Measurements from ENCODE around the gene AKAP6. TPM values are rescaled to one million over a fixed set of nuclear protein-coding genes. Genes with fewer than 3 reads are reported as not detected.

AKAP6 gene
- total RNA-seq, 1 experiment from 2014 or later, result 2.6 TPM

- in situ Hi-C loops (cut with HindIII; ENCODE audit: low pct_unique_long_range_greater_than_20kb, low sequenced_read_pairs), result no loop called here
- DNase-seq (ENCODE audit: low read depth, low spot score), result no peak
Observed at GRCh38 chr14:32835924-32836323, 506.8 kb downstream of the AKAP6 start.

GRCh38 chr14:32841698-32842097 lies 512.6 kb downstream of the AKAP6 start:
- no peak for DNase-seq (ENCODE audit: low read depth, low spot score)
- in situ Hi-C loops (cut with HindIII; ENCODE audit: low pct_unique_long_range_greater_than_20kb, low sequenced_read_pairs), result no loop called here

- in situ Hi-C loops (cut with HindIII; ENCODE audit: low pct_unique_long_range_greater_than_20kb, low sequenced_read_pairs), result no loop called here
- DNase-seq (ENCODE audit: low read depth, low spot score), result no peak
Observed at GRCh38 chr14:32846821-32847365, 517.8 kb downstream of the AKAP6 start.

GRCh38 chr14:32847867-32848266 lies 518.8 kb downstream of the AKAP6 start:
- DNase-seq (ENCODE audit: low read depth, low spot score), result no peak
- in situ Hi-C loops (cut with HindIII; ENCODE audit: low pct_unique_long_range_greater_than_20kb, low sequenced_read_pairs), result no loop called here

GRCh38 chr14:32865827-32866376 lies 536.8 kb downstream of the AKAP6 start:
- no peak for DNase-seq (ENCODE audit: low read depth, low spot score)
- in situ Hi-C loops (cut with HindIII; ENCODE audit: low pct_unique_long_range_greater_than_20kb, low sequenced_read_pairs), result no loop called here

GRCh38 chr14:32883188-32883587 lies 554.1 kb downstream of the AKAP6 start:
- no peak for DNase-seq (ENCODE audit: low read depth, low spot score)
- in situ Hi-C loops (cut with HindIII; ENCODE audit: low pct_unique_long_range_greater_than_20kb, low sequenced_read_pairs), result no loop called here

Small RNA genes lying within 50 kb of the gene (small RNA-seq; reads per million reads assigned to genes)
- gene RN7SL660P, result 0 to 11.8 reads per million in 2 experiments

Other genes with a start within 250 kb of the AKAP6 start
- gene RNU6-7, start 127.3 kb upstream of the AKAP6 start, total RNA-seq (2014; rRNA removed; shearing (Covaris generic)), result not detected in 2 replicates
- gene RNU6-8, start 126.0 kb upstream of the AKAP6 start, total RNA-seq (2014; rRNA removed; shearing (Covaris generic)), result not detected in 2 replicates